HG03280 (cell line): ENCODE results near the gene NEK5.
"Not testable (repeated sequence)": the region's sequence is repeated elsewhere in the genome, so short reads cannot be mapped to it uniquely, and the experiment has no call there.

Experiments
- ATAC-seq: cut with Tn5 transposase; IDR thresholded peaks from one replicate; pipeline ENCODE4 v1.9.1; 2021; ENCODE audit warnings: mild to moderate bottlenecking, moderate library complexity; ENCODE audit not compliant: unreplicated experiment

Gene NEK5, protein sequence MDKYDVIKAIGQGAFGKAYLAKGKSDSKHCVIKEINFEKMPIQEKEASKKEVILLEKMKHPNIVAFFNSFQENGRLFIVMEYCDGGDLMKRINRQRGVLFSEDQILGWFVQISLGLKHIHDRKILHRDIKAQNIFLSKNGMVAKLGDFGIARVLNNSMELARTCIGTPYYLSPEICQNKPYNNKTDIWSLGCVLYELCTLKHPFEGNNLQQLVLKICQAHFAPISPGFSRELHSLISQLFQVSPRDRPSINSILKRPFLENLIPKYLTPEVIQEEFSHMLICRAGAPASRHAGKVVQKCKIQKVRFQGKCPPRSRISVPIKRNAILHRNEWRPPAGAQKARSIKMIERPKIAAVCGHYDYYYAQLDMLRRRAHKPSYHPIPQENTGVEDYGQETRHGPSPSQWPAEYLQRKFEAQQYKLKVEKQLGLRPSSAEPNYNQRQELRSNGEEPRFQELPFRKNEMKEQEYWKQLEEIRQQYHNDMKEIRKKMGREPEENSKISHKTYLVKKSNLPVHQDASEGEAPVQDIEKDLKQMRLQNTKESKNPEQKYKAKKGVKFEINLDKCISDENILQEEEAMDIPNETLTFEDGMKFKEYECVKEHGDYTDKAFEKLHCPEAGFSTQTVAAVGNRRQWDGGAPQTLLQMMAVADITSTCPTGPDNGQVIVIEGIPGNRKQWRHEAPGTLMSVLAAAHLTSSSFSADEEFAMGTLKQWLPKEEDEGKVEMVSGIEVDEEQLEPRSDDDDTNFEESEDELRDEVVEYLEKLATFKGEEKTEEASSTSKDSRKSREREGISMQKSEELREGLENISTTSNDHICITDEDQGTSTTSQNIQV

DNA sequence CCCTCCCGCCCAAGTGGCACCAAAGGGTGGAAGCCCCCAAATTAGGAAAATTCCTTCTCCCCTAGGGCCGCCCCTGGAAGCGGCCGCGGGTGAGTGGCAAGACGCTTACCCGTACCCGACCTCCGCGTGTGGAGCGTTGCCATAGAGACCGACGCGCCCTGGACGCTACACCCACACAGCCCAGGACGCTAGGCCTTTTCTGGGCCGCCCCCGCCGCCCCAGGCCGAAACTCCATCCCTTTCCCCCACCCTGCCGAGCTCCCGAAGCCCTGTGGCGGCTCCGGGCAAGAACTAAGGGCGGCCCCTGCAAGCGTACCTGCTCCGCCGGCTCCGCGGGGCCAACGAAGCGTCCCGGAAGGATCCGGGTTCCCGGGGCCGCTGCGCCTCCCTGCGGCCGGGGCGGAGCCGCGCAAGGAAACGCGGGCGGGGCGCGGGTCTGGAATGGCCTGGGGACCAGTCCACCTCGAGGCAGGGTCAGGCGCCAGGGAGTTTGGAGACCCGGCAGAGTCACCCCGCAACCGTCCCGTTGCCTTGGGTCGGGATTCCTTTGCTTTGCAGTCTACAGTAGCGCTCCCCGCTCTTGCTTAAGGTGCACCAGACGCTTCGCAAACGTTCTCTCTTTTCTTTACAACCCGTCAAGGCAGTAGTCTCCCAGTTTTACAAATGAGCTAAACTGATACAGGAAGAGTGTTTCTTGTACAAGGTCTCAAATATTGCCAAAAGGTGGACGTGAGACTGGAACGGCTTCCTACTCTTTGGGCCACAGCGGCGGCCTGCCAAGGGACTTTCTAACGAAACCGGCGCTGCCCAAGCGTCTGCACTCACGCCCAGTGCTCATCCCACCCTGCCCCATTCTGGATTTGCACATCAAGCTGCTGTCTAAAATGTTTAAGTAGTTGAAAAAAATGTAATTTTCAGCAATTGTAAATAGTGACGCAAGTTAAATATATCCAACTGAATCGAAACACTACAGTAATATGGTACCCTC lies at the start of gene NEK5:
NEK5 (minus strand) TSS at position 360 of the 987 bp plus-strand sequence. CDS start 1,591 bp downstream, outside the sequence.
- ATAC-seq = peak; percentile 80

DNA sequence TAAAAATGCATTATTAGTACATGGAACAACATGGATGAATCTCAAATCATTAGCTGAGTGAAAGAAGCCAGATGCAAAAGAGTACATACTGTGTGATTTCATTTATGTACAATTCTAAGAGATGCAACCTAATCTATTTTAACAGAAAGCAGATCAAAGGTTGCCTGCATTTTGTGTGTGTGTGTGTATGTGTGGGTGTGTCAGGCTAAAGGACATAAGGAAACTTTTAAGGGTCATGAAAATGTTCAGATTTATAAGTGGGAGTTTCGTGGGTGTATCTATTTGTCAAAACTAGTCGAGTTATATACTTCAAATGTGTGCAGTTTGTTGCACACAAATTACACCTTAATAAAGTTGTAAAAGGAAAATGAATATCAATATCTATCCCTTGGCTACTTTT lies 48.4 kb upstream of the NEK5 start:
- ATAC-seq = no peak

DNA sequence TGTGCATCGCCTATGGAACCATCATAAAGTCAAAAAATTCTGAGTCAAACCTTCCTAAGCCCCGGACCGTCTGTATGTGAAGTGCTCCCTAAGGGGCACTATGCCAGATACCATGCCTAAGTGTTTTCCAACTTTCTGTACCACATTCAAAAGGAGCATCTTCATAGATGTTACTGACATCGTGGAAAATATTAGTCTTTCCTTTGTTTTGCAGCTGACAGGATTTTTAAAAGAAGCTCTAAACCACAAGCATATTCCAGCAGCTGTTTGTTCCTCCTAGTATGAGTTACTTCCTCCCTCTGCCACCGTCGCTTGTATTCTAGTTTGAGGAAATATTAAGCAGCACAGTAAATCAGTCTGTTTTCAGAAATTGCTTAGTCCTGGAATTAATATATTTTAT lies 45.1 kb upstream of the NEK5 start:
- not testable (repeated sequence) for ATAC-seq

DNA sequence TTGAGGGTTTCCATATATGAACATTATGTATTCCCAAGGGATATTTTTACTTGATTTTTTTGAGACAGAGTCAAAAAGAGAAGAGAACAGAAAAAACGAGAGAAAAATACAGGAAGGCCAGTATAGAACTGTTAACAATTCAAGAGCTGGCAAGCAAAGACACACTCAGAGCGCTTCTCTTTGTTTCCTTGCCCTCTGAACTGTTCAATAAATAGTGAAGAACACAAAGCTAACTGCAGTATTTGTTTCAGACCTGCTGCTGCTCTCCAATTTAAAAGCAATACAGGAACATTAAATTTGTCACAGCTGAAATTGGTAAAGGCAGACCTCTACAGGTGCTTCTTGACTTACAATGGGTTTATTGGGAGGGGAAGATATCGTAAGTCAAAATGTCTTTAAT lies 44.5 kb upstream of the NEK5 start:
- no peak for ATAC-seq

DNA sequence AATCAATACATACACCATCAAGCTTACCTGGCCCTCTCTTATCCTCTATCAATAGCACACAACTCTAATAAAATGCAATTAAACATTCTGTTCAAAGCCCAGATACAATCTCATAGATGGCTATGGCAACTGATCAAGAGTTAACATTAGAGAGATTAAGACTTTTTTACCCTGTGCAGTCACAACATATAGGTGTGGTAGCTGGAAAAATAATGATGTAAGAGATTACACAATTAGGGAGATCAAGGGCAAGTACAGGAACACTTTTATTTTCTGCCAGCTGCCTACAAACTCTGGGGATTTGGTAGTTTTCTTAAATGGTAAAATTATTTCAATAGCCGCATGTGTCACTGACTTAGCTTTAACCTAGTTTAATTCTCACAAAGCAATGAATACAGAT lies 42.8 kb upstream of the NEK5 start:
- not testable (repeated sequence) for ATAC-seq

DNA sequence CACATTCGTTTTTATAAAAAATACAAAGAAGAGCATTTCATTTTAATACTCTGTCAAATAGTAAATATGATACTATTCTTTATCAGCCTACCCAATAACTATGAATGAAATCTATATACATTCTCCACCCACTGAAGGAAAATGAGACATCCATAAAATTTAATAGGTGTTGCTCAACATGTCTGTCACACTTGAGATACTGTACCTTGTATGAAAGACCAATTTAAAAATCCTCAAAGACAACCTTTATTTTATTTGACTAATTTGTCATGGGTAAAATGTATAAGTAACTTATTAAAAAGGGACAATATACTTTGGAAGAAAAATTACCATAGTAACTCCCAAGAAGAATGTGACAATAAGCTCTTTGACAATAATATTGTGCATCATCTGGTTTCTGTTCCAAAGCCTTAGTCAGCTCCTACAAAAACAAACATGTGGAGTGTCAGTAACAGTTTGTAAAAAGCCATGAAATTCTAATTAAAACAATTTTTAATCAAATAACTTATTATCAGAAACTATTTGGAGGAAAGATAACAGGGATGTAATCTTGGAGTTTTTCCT lies 42.0 kb upstream of the NEK5 start:
- not testable (repeated sequence) for ATAC-seq

DNA sequence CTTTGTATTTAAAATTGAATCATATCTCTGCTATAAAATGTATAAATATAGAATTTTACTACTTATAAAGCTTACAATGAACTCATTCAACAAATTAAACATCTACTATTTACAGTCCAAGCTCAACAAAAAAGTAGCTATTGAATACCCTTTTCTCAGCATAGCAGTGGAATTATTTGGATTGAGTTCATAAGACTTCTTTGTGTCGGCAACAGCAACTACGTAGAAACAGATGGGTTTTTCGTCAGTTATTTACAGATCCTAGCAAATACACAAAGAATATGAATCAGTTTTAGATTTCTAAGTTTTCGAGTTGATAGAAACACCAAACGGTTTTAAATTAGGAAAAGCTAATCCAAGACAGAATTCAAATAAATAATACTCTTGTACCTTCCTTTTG lies 41.0 kb upstream of the NEK5 start:
- ATAC-seq = no peak

DNA sequence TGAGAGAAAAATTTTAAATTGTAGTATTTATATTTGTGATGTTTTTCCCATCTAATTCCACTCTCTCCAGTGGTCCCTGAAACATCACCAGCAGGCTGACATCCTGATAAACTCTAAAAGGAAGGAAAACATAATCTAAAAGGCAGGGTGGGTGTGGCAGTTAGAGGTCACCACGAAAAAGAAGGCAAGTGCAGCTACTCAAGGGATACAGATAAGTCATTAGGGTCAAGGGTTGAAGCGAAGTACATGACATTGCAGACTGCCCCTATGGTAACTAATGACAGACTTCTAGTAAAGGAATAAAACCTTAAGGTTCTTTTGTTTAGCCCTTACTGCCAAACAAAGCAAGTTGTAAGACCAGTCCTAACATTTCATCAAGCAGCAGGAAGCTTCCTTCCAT lies 36.5 kb upstream of the NEK5 start:
- no peak for ATAC-seq

DNA sequence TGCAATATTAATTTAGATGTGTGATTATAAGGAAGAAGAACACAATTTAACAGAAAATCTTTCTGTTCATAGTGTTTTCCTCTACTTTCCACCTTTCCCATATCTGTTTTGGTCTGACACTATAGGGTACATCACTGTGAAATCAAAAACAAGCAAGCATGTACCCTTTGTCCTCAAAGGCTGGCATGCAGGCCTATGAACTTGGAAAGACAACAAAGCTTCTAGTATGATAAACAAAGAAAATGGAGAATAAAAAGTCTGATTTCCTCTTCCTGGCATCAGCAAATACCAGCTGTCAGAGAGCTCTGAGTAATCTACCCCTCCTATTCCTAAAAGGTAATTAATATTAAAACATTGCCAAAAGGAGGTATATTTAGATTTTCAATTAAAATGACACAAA lies 36.1 kb upstream of the NEK5 start:
- no peak for ATAC-seq

DNA sequence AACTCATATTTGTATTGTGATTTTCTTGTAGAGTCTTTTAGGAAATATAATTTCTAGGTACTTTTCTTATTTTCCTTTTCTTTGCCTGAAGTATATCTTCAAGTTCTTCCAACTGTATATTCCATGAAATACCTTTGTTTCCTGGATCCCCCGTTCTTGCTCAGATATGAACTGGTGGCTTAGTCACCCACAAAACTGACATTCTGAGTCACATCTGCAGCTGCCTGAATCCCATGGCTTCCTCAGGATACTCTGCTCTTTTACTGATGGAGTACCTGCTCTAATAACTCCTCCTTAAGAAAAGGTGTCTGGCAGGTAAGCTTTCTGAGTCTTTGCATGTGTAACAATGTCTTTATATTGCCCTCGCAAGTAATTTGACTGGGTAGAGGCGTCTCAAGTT lies 35.0 kb upstream of the NEK5 start:
- not testable (repeated sequence) for ATAC-seq

DNA sequence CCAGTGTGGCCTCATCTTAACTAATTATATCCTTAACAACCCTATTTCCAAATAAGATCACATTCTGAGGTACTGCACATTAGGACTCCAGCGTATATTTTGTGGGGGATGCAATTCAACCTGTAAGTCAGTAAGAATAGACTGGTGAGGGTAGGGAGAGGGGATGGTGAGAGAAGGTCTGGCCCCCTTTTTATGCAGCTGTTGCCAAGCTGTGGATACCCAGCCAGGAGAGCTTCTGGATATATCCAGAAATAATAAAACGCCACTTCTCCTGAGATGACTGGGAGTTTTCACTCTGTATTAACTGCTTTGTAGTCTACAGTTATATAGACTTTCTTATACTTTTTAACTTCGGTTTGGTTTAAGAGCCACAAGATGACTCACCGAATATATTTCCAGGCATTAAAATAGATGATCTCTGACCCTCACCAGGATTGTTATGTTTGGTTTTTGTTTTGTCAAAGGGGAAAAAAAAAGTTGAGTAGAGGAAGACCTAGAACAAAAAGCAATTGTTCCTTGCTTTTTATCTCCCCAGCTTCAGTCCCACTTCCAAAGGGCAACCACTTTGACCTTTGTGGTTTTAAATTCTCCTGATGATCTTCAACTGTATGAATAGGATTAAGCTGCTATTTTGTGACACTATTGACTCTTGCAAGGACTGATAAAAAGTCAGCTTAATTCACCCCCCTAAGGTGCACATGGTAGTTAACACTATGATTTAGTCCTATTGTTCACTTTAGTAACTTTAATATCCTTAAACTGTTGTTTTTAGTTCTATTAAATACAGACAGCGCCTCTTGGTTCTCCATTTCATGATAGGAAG lies 33.6 kb upstream of the NEK5 start:
- ATAC-seq = no peak

DNA sequence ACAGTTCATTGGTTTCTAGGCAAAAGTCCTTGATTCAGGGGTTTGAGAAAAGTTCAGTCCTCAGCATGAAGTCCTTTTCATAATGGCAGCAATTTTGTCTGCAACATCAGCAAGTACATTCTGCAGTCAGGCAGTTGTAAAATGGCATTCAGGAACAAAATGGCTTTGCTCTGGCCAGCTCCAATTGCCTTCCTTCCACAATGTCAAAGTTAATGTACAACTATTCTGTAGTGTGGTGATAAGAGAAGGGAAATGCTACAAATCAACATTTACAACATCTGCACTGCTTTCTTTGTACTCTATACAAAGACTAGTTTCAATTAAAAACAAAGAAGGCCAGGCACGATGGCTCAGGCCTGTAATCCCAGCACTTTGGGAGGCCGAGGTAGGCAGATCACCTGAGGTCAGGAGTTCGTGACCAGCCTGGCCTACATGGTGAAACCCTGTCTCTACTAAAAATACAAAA lies 32.3 kb upstream of the NEK5 start:
- ATAC-seq = no peak

DNA sequence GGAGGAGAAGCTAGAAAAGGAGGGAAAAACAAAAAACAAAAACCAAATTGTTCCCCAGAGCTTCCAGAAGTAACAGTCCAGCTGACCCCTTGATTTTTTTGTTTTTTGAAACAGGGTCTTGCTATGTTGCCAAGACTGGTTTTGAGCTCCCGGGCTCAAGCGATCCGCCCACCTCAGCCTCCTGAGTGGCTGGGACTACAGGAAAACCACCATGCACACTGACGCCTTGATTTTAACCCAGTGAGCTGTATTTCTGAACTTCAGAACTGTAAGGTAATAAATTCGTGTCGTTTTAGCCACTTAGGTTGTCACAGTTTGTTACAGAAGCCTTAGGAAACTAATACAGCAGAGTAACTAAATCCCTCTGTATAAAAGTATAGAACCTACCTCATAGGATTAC lies 31.6 kb upstream of the NEK5 start:
- ATAC-seq = no peak

DNA sequence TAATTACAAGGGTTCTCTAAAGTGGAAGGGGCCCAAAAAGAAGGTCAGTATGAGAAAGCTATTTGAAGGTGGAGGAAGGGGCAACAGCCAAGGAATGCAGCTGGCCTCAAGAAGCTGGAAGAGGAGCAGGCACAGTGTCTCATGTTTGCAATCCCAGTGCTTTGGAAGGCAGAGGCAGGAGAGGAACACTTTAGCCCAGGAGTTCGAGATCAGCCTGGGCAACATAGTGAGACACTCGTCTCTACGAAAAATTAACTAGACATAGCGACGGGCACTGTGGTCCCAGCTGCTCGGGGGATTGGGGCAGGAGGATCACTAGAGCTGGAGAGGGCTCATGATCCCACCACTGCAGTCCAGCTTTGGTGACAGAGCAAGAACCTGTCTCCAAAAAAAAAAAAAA lies 31.2 kb upstream of the NEK5 start:
- no peak for ATAC-seq

DNA sequence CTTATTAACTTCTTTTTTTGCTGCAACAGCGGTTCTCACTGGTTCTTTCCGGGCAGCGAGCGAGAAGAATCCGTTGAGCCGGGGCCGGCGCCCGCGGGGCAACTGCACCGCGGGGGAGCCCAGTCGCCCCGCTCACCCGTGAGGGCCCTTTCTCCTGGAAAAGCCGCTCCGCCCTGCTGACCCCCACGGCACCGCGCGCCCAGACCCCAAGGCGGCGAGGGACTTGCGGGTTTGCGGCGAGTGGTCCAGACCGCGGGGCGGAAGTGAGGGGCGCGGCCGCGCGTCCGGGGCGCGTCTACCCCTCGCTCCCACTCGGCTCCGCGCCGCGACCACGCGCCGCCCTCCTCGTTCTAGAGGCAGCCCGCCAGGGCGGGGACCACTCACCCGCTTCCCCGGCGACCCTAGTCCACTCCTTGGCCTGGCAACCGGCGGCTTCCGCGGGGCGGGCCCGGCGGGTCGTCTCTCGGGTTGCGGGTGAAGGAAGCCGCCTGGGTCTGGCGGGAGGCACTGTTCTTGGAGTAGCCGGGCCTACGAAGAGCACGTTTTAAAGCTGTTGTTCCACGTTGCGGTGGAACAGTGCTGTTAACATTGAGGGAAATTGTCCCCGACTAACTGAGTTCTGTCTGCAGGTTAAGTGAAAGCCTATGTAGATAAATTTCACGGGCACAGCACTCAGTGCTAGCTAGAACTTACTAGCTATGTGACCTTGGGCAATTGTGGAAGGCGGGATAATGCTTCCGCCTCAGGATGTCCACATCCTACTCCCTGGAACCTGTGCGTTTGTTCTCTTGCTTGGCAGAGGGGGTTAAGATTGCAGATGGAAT lies 30.5 kb upstream of the NEK5 start, which contains the start of gene NEK3:
NEK3 (minus strand) TSS at position 439 of the 824 bp plus-strand sequence. CDS start 3,406 bp downstream, outside the sequence.
- ATAC-seq = peak; percentile 79

DNA sequence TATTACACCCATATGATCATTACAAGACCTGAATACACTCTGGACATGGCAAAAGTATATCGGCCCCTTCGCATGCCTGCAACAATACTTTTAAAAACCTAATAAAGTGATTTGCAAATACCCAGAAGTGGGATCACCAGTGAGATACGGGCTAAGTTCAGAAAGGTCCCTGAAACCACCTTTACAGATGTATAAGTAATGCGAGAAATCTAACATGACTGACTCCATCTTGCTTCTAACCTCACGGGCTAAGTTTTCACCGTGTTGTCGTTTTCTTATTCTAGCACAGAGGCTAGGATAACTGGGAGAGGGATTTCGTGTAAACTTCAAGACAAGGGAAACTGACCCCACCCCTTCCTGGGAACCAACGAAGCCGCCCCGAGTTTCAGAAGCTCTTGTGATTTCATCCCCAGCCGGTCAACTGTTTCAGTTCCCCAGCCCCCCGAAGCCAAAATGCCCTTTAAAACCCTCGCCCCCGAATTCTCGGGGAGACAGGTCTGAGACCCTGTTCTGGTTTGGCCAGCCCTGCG lies 29.8 kb upstream of the NEK5 start:
- peak; percentile 5 for ATAC-seq

DNA sequence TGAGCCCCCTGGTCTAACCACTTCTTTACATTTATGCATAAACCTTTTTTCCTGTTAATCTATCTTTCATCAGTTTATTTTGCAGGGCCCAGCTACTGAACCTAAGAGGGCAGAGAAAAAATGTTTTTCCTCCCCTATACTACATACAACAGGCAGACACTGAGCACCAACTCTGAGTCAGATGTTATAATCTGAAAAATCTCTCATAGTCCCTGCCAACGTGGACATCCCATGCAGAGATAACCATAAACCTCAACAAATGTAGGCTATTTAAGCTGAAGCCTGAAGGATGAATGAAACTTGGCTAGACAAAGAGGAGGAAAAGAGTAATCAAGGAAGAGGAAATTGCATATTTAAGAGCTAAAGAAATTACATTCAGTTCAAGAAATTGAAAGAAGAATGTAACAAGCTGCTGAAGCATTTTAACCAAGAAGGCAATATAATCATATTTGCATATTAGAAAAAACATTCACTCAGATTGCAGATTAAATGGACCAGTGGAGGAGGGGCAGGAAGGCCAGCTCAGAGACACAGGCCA lies 27.9 kb upstream of the NEK5 start:
- ATAC-seq = no peak

DNA sequence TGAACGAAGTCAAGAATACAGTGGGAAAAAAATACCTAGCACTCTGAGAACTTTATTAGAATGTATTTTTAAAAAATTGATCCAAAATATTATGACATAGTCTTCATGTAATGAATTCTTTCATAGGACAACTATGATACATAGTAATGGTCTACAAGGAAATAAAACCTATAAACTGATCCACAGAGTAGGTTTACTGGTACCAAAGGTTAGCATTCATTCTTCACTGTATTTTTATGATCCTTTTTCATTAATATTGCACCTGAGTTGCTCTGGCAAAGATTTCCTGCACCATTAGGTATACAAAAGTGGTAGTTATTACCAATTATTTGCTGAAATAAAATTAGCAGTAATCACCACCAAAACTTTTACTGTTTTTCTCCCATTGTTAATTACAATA lies 26.3 kb upstream of the NEK5 start:
- ATAC-seq = no peak
